Measurements from ENCODE around the gene ABHD1.
A peak's percentile ranks its signal among the peaks of the same experiment; 100 is the strongest.

ABHD1 gene

GRCh38 chr2:27082773-27083409 lies 40.7 kb upstream of the ABHD1 start:
- Histone ChIP-seq H3K4me1 (ENCODE audit: control insufficient read depth, insufficient read depth, low read length) (peaks cover 8% of the 10 kb centered on the region), H3K4me3 (ENCODE audit: low read depth, low read length) (no peak overlapping the region), H3K27ac (ENCODE audit: extremely low read depth, low read depth, low read length) (no peak overlapping the region), H3K9me3 (ENCODE audit: control insufficient read depth, insufficient read depth, low read depth, low read length) (no peaks in the 10 kb centered on the region), H3K36me3 (ENCODE audit: control insufficient read depth in 2 of 2, insufficient read depth in 1 of 2, low read length in 2 of 2) (no peaks in the 10 kb centered on the region)
- CTCF ChIA-PET: interaction anchor here (1.4 kb wide), 1 partner anchor 237 kb away, joined by 8 read pairs; no protein-coding TSS in a partner anchor
- TF ChIP-seq ZFHX2 (tag by site-specific recombination; conservative IDR thresholded peaks at IDR 0.05): 0 out of 2 replicates have a peak, but pooled peaks have one; percentile 1
- TF ChIP-seq IKZF3 (tag by site-specific recombination; IDR thresholded peaks at IDR 0.05): no peak
- POLR2A ChIA-PET: interaction anchor here (1.2 to 4.1 kb wide), 3 partner anchors 11 to 32 kb away, joined by 6 to 45 read pairs (median 23); partner anchors contain the start of genes AGBL5 and OST4

- ChIA-PET CTCF (interaction anchor here (0.6 to 2.9 kb wide), 5 partner anchors 11 to 286 kb away, joined by 3 to 11 read pairs (median 4); no protein-coding TSS in a partner anchor), POLR2A (interaction anchor here (0.6 to 4.1 kb wide), 5 partner anchors 11 to 152 kb away, joined by 4 to 45 read pairs (median 7); partner anchors contain the start of genes AGBL5 and OST4)
- Histone ChIP-seq H3K4me1 (ENCODE audit: control insufficient read depth, insufficient read depth, low read length) (peaks cover 8% of the 10 kb centered on the region), H3K9me3 (ENCODE audit: control insufficient read depth, insufficient read depth, low read depth, low read length) (no peaks in the 10 kb centered on the region), H3K27ac (ENCODE audit: extremely low read depth, low read depth, low read length) (no peak overlapping the region), H3K36me3 (ENCODE audit: control insufficient read depth in 2 of 2, insufficient read depth in 1 of 2, low read length in 2 of 2) (no peaks in the 10 kb centered on the region), H3K4me3 (ENCODE audit: low read depth, low read length) (no peak overlapping the region)
- TF ChIP-seq HOXA7 (CRISPR knock-in tag; IDR thresholded peaks at IDR 0.05; ENCODE audit: borderline replicate concordance): no peak
- TF ChIP-seq ZNF449 (tag by site-specific recombination; IDR thresholded peaks at IDR 0.05): 0 out of 2 replicates have a peak, but pooled peaks have one; percentile 34
- TF ChIP-seq ZNF23 (tag by site-specific recombination; IDR thresholded peaks at IDR 0.05; ENCODE audit: borderline replicate concordance): no peak
- no peak for TF ChIP-seq ZNF19 (tag by site-specific recombination; IDR thresholded peaks at IDR 0.05; ENCODE audit: low read depth)
- TF ChIP-seq ZNF792 (tag by site-specific recombination; IDR thresholded peaks at IDR 0.05): no peak
- TF ChIP-seq REST (tag by site-specific recombination; IDR thresholded peaks at IDR 0.05): no peak
- no peak for TF ChIP-seq ZNF785 (tag by site-specific recombination; IDR thresholded peaks at IDR 0.05)
- 0 out of 2 replicates have a peak, but pooled peaks have one; percentile 11 for TF ChIP-seq SCRT2 (tag by site-specific recombination; IDR thresholded peaks at IDR 0.05)
- no peak for TF ChIP-seq ZNF24 (tag by site-specific recombination; IDR thresholded peaks at IDR 0.05)
- TF ChIP-seq GFI1B (tag by site-specific recombination; IDR thresholded peaks at IDR 0.05): no peak
- TF ChIP-seq ZNF830 (tag by site-specific recombination; IDR thresholded peaks at IDR 0.05; ENCODE audit: low read depth): no peak
Observed at GRCh38 chr2:27083410-27084296, 40.0 kb upstream of the ABHD1 start.

Data from HEK293 (cell line).